HepG2 (cell line): ENCODE results near the gene REM2. TPM values are rescaled to one million over a fixed set of nuclear protein-coding genes. Genes with fewer than 3 reads are reported as not detected.

ENCODE experiments used
- ARID2 ChIP-seq: sonication (generic); formaldehyde crosslinking; IDR thresholded peaks from 2 replicates; pipeline ENCODE4 v1.8.1; 2022; ENCODE audit warnings: mild to moderate bottlenecking, missing genetic modification reagents, borderline replicate concordance
- CREM ChIP-seq, 2 experiments: sonication (generic) in 1 of 2; formaldehyde crosslinking in 1 of 2; IDR thresholded peaks; 2 replicates each; pipeline versions ENCODE4 v1.4.0 to v1.6.1; 2016 to 2020; ENCODE audit warnings: antibody characterized with exemption in 1 of 2, mild to moderate bottlenecking in 1 of 2, missing genetic modification reagents in 1 of 2
- FOXM1 ChIP-seq: sonication (generic); formaldehyde crosslinking; IDR thresholded peaks from 2 replicates; pipeline ENCODE4 v1.5.0; 2020; ENCODE audit warnings: missing genetic modification reagents
- ISL2 ChIP-seq: sonication (generic); formaldehyde crosslinking; IDR thresholded peaks from 2 replicates; pipeline ENCODE4 v1.5.0; 2020; ENCODE audit warnings: missing genetic modification reagents
- SMARCE1 ChIP-seq: fragments of 450-650 bp; IDR thresholded peaks from 2 replicates; pipeline ENCODE4 v1.6.1; 2017; ENCODE audit warnings: borderline replicate concordance
- SNRNP70 ChIP-seq: fragments of 200-400 bp; formaldehyde crosslinking; IDR thresholded peaks from 2 replicates; pipeline ENCODE4 v1.6.1; 2017; ENCODE audit warnings: mild to moderate bottlenecking, low read depth, low read length, moderate library complexity
- SPEN ChIP-seq: sonication (generic); formaldehyde crosslinking; IDR thresholded peaks from 2 replicates; pipeline ENCODE4 v1.5.1; 2020; ENCODE audit warnings: low read depth, mild to moderate bottlenecking, missing genetic modification reagents
- THAP11 ChIP-seq: IDR thresholded peaks from 2 replicates; pipeline ENCODE4 v1.6.1; 2016; ENCODE audit warnings: missing biosample characterization, missing genetic modification reagents
- TP53 ChIP-seq: sonication (generic); formaldehyde crosslinking; conservative IDR thresholded peaks from 2 replicates; pipeline ENCODE4 v1.4.0; 2020; ENCODE audit warnings: missing genetic modification reagents
- ZNF121 ChIP-seq: sonication (generic); formaldehyde crosslinking; IDR thresholded peaks from 2 replicates; pipeline ENCODE4 v1.5.0; 2020; ENCODE audit warnings: mild to moderate bottlenecking, missing genetic modification reagents
- ZNF234 ChIP-seq: sonication (generic); formaldehyde crosslinking; conservative IDR thresholded peaks from 2 replicates; pipeline ENCODE4 v1.5.1; 2020; ENCODE audit warnings: mild to moderate bottlenecking, missing genetic modification reagents
- ZNF292 ChIP-seq: sonication (generic); formaldehyde crosslinking; IDR thresholded peaks from 2 replicates; pipeline ENCODE4 v1.8.1; 2022; ENCODE audit warnings: mild to moderate bottlenecking, low read depth, missing genetic modification reagents, borderline replicate concordance
- ZNF350 ChIP-seq: sonication (generic); formaldehyde crosslinking; IDR thresholded peaks from 2 replicates; pipeline ENCODE4 v1.4.0; 2020; ENCODE audit warnings: mild to moderate bottlenecking, low read depth, missing genetic modification reagents, borderline replicate concordance
- ZNF367 ChIP-seq: sonication (generic); formaldehyde crosslinking; IDR thresholded peaks from 2 replicates; pipeline ENCODE4 v1.4.0; 2020; ENCODE audit warnings: missing genetic modification reagents, borderline replicate concordance
- ZNF451 ChIP-seq: sonication (generic); formaldehyde crosslinking; IDR thresholded peaks from 2 replicates; pipeline ENCODE4 v1.5.0; 2020; ENCODE audit warnings: mild to moderate bottlenecking, missing genetic modification reagents
- ZNF557 ChIP-seq: sonication (generic); formaldehyde crosslinking; IDR thresholded peaks from 2 replicates; pipeline ENCODE4 v1.4.0; 2020; ENCODE audit warnings: missing genetic modification reagents
- ZNF562 ChIP-seq: sonication (generic); formaldehyde crosslinking; IDR thresholded peaks from 2 replicates; pipeline ENCODE4 v1.8.0; 2022; ENCODE audit warnings: missing genetic modification reagents, borderline replicate concordance
- ZNF614 ChIP-seq: IDR thresholded peaks from 2 replicates; pipeline ENCODE4 v1.6.1; 2018; ENCODE audit warnings: missing biosample characterization, missing genetic modification reagents, inconsistent platforms, borderline replicate concordance
- ZNF670 ChIP-seq: sonication (generic); formaldehyde crosslinking; IDR thresholded peaks from 2 replicates; pipeline ENCODE4 v1.8.0; 2022; ENCODE audit warnings: mild to moderate bottlenecking, missing genetic modification reagents, borderline replicate concordance
- ZNF678 ChIP-seq: sonication (generic); formaldehyde crosslinking; IDR thresholded peaks from 2 replicates; pipeline ENCODE4 v1.4.0; 2020; ENCODE audit warnings: mild to moderate bottlenecking, missing genetic modification reagents
- ZNF713 ChIP-seq: sonication (generic); formaldehyde crosslinking; IDR thresholded peaks from 2 replicates; pipeline ENCODE4 v1.4.0; 2020; ENCODE audit warnings: mild to moderate bottlenecking, missing genetic modification reagents
- polyA plus RNA-seq, 8 experiments: library from polyadenylated mRNA; depleted of rRNA in 3 of 8; stranded (reverse) in 7 of 8; unstranded in 1 of 8; fragments of >200 nt; fragmentation: Illumina TruSeq in 4 of 8; extraction: Trizol in 4 of 8; gene quantifications; 2 replicates each; pipeline versions ENCODE4 v1.2.1 to v1.2.3, GENCODE V29; 2011 to 2016; ENCODE audit warnings: low read depth in 4 of 8, missing spikeins in 1 of 8, mixed read lengths in 1 of 8; ENCODE audit not compliant: insufficient read depth in 1 of 8
- total RNA-seq, 5 experiments: library from RNA; depleted of rRNA; stranded (reverse); fragments of >200 nt; fragmentation: Illumina TruSeq; extraction: Trizol; gene quantifications; 2 replicates each; pipeline ENCODE4 v1.2.3, GENCODE V29; 2016; ENCODE audit warnings: low read depth in 1 of 5
- TF ChIP-seq, protein P1 (sequence below): sonication (generic); formaldehyde crosslinking; IDR thresholded peaks from 2 replicates; pipeline ENCODE4 v1.5.0; 2020; ENCODE audit warnings: mild to moderate bottlenecking, low read depth, missing genetic modification reagents, borderline replicate concordance
- TF ChIP-seq, protein P2 (sequence below): sonication (generic); formaldehyde crosslinking; IDR thresholded peaks from 2 replicates; pipeline ENCODE4 v1.4.0; 2020; ENCODE audit warnings: missing genetic modification reagents, borderline replicate concordance
- TF ChIP-seq, protein P3 (sequence below): sonication (generic); formaldehyde crosslinking; IDR thresholded peaks from 2 replicates; pipeline ENCODE4 v1.5.0; 2020; ENCODE audit warnings: missing genetic modification reagents
- TF ChIP-seq, protein P4 (sequence below): sonication (generic); formaldehyde crosslinking; IDR thresholded peaks from 2 replicates; pipeline ENCODE4 v1.4.0; 2020; ENCODE audit warnings: mild to moderate bottlenecking, missing genetic modification reagents

REM2 gene
- total and polyA plus RNA-seq, 2 of the 13 experiments (the other 11 are each of a cell fraction or from before 2014, with no cell fraction given): 0.20 TPM; not detected in 1

DNA sequence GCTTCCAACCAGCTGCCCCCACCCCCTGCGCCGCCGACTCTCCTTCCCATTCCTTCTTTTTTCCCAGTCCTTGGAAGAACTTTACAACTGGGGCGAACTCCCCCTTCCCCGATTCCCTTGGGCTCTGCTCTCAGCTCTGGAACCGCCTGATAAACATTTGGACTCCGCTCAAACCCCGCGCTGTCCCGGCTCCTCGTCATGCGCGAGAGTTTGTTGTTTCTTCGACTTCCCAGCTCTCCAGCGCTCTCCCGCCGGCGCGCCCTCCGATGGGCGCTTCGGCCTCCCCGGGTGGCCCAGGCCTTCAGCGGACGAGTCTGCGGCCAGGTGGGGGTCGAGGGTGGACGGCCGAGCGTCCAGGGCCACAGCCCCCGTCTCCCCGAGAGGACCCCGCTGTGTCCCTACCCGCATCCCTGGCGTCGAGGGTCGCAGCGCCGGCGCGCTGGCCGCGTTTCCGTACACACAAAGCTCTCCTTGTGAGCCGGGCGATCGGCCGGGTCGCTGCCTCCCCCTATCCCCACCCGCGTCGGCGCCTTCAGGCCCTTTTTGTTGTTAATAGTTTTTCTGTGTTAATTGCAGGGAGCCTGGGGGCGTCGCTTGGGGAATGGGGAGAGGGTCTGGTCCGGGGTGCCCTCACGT lies 45.8 kb upstream of the REM2 start (continued):
- TF ChIP-seq, protein P1, sequence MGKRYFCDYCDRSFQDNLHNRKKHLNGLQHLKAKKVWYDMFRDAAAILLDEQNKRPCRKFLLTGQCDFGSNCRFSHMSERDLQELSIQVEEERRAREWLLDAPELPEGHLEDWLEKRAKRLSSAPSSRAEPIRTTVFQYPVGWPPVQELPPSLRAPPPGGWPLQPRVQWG (CRISPR knock-in tag): no peak
- TF ChIP-seq THAP11 (CRISPR knock-in tag) (no peak; the same call in 1 of the 2 replicates), ZNF350 (CRISPR knock-in tag) (0 out of 2 replicates have a peak, but pooled peaks have one; percentile 63), FOXM1 (CRISPR knock-in tag) (no peak), SMARCE1 (no peak), ZNF557 (no peak), ISL2 (CRISPR knock-in tag) (peak; percentile 47; the same call in 1 of the 2 replicates), ARID2 (CRISPR knock-in tag) (no peak; the same call in 1 of the 2 replicates), ZNF713 (CRISPR knock-in tag) (no peak), SPEN (no peak), ZNF292 (CRISPR knock-in tag) (no peak), ZNF614 (CRISPR knock-in tag) (peak; percentile 16; the same call in 1 of the 2 replicates), SNRNP70 (no peak), ZNF234 (CRISPR knock-in tag) (no peak), ZNF670 (CRISPR knock-in tag) (no peak), CREM (IDR thresholded peaks at IDR 0.05) (no peak), CREM (CRISPR knock-in tag; IDR thresholded peaks at IDR 0.05) (no peak), ZNF451 (peak; percentile 86; the same call in 1 of the 2 replicates), ZNF562 (CRISPR knock-in tag) (no peak), TP53 (CRISPR knock-in tag) (no peak), ZNF678 (peak; percentile 56; the same call in 1 of the 2 replicates), ZNF367 (CRISPR knock-in tag) (no peak), ZNF121 (no peak)
- TF ChIP-seq, protein P2, sequence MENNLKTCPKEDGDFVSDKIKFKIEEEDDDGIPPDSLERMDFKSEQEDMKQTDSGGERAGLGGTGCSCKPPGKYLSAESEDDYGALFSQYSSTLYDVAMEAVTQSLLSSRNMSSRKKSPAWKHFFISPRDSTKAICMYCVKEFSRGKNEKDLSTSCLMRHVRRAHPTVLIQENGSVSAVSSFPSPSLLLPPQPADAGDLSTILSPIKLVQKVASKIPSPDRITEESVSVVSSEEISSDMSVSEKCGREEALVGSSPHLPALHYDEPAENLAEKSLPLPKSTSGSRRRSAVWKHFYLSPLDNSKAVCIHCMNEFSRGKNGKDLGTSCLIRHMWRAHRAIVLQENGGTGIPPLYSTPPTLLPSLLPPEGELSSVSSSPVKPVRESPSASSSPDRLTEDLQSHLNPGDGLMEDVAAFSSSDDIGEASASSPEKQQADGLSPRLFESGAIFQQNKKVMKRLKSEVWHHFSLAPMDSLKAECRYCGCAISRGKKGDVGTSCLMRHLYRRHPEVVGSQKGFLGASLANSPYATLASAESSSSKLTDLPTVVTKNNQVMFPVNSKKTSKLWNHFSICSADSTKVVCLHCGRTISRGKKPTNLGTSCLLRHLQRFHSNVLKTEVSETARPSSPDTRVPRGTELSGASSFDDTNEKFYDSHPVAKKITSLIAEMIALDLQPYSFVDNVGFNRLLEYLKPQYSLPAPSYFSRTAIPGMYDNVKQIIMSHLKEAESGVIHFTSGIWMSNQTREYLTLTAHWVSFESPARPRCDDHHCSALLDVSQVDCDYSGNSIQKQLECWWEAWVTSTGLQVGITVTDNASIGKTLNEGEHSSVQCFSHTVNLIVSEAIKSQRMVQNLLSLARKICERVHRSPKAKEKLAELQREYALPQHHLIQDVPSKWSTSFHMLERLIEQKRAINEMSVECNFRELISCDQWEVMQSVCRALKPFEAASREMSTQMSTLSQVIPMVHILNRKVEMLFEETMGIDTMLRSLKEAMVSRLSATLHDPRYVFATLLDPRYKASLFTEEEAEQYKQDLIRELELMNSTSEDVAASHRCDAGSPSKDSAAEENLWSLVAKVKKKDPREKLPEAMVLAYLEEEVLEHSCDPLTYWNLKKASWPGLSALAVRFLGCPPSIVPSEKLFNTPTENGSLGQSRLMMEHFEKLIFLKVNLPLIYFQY (CRISPR knock-in tag): peak; percentile 31; the same call in 1 of the 2 replicates
- TF ChIP-seq, protein P3, sequence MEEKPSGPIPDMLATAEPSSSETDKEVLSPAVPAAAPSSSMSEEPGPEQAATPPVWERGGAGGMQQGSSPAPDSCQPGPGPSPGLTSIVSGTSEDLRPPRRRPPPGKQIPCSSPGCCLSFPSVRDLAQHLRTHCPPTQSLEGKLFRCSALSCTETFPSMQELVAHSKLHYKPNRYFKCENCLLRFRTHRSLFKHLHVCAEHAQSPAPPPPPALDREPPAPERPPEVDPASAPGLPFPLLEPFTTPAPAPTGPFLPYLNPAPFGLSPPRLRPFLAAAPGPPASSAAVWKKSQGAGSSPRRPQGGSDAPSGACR (CRISPR knock-in tag): no peak; the same call in 1 of the 2 replicates
- TF ChIP-seq, protein P4, sequence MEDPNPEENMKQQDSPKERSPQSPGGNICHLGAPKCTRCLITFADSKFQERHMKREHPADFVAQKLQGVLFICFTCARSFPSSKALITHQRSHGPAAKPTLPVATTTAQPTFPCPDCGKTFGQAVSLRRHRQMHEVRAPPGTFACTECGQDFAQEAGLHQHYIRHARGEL (CRISPR knock-in tag): no peak
